ENCODE results near the gene USH2A. TPM values are rescaled to one million over a fixed set of nuclear protein-coding genes. Genes with fewer than 3 reads are reported as not detected.

The USH2A gene
- total and polyA plus RNA-seq, 11 donors, result 0.03 to 4.7 (median 1.7) TPM

DNA sequence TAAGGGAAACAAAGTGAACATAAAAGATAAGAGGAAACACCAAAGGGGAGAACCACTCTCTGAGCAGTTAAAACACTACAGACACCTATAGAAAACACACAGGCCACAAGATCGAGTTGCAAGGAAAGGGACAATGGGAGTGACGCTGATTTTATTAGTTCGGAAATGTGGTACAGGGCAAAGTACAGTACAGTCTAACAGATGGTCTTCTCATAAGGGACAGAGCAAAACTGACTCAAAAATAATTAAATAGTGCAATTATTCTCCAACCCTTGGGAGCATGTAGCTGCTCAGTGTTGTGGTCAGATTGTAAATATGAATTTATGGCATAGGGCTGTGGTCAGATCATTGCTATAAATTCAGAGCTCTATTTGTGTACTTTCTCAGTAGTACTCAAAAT lies 352.0 kb downstream of the USH2A start:
- H3K4me1 ChIP-seq, result no peaks in the 10 kb centered on the region
- H3K4me3 ChIP-seq, result no peak overlapping the region
- DNase-seq (no peak), ATAC-seq (no peak)
- no peak overlapping the region for H3K27ac ChIP-seq
- WGBS, 4 donors, result 78 to 86% (median 82%) methylated on average over 3 of the region's 3 CpGs
- intact Hi-C loops (cut with DNase I), result no loop called here
- H3K36me3 ChIP-seq, result no peaks in the 10 kb centered on the region
- no peaks in the 10 kb centered on the region for H3K27me3 ChIP-seq
- TF ChIP-seq POLR2A (IDR thresholded peaks at IDR 0.05), result no peak
- TF ChIP-seq, protein P1, sequence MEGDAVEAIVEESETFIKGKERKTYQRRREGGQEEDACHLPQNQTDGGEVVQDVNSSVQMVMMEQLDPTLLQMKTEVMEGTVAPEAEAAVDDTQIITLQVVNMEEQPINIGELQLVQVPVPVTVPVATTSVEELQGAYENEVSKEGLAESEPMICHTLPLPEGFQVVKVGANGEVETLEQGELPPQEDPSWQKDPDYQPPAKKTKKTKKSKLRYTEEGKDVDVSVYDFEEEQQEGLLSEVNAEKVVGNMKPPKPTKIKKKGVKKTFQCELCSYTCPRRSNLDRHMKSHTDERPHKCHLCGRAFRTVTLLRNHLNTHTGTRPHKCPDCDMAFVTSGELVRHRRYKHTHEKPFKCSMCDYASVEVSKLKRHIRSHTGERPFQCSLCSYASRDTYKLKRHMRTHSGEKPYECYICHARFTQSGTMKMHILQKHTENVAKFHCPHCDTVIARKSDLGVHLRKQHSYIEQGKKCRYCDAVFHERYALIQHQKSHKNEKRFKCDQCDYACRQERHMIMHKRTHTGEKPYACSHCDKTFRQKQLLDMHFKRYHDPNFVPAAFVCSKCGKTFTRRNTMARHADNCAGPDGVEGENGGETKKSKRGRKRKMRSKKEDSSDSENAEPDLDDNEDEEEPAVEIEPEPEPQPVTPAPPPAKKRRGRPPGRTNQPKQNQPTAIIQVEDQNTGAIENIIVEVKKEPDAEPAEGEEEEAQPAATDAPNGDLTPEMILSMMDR (IDR thresholded peaks at IDR 0.05), result no peak
- no peaks in the 10 kb centered on the region for H3K9me3 ChIP-seq

DNA sequence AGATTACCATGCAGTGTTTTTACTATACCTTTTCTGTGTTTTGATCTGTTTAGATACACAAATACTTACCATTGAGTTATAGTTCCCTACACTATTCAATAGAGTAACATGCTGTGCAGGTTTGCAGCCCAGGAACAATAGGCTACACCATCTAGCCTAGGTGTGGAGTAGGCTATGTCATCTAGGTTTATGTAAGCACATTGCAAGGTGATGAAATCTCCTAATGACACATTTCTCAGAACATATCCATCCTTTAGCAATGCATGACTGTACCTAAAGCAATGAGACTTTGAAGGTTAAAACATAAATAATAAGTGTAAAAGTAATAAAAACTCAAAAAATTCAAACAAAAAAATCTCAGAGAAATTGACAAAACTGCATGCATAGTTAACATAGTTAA lies 358.6 kb downstream of the USH2A start:
- H3K4me3 ChIP-seq, result no peak overlapping the region
- ATAC-seq (no peak), DNase-seq (no peak)
- no peaks in the 10 kb centered on the region for H3K9me3 ChIP-seq
- no peak overlapping the region for H3K27ac ChIP-seq
- H3K36me3 ChIP-seq, result no peaks in the 10 kb centered on the region
- TF ChIP-seq, protein P1 (IDR thresholded peaks at IDR 0.05), result no peak
- no peak for TF ChIP-seq POLR2A (IDR thresholded peaks at IDR 0.05)
- H3K4me1 ChIP-seq, result no peaks in the 10 kb centered on the region
- no peaks in the 10 kb centered on the region for H3K27me3 ChIP-seq
- intact Hi-C loops (cut with DNase I), result no loop called here

DNA sequence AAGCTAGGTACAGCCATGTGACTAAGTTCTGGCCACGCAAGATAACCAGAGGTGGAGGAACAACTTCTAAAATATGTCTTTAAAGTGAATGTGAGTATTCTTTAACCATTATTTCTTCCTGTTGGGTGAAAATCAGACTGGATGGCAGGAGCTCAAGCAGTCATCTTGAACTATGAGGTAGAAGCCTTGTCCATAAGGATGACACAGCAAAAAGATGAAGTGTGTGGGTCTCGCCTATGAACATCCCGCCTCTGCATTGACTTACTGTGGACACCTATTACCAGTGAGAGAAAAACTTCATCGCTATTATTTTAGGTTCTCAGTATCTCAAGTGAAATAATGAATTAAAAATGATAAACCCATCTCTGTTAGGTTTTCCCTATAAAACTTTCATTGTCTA lies 365.3 kb downstream of the USH2A start:
- H3K27me3 ChIP-seq, result no peaks in the 10 kb centered on the region
- H3K4me1 ChIP-seq, result no peaks in the 10 kb centered on the region
- no peak overlapping the region for H3K4me3 ChIP-seq
- ATAC-seq (no peak), DNase-seq (no peak)
- intact Hi-C loops (cut with DNase I), result no loop called here
- 93 to 97% (median 95%) methylated on average over 4 of the region's 4 CpGs for WGBS, 4 donors
- H3K9me3 ChIP-seq, result no peaks in the 10 kb centered on the region
- no peaks in the 10 kb centered on the region for H3K36me3 ChIP-seq
- TF ChIP-seq POLR2A (IDR thresholded peaks at IDR 0.05), result no peak
- TF ChIP-seq, protein P1 (IDR thresholded peaks at IDR 0.05), result no peak
- H3K27ac ChIP-seq, result no peak overlapping the region

DNA sequence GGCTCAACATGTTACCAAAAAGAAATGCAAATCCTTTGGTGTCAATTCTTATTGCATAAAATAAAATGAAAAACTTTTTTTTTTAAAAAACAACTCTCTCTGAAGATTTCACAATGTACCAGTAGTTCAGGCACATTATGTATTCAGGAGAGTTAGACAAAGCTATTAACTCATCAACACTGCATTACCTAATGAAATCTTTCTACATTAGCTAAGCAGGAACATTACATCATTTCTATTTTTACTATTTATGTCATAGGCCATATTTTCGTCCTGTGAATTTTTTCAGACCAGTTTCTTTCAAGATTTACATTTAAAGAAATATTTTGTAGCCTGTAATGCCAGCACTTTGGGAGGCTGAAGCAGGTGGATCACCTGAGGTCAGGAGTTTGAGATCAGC lies 366.2 kb downstream of the USH2A start:
- TF ChIP-seq, protein P1 (IDR thresholded peaks at IDR 0.05), result no peak
- TF ChIP-seq POLR2A (IDR thresholded peaks at IDR 0.05), result no peak

More for the DNA sequence above, 366.2 kb downstream of the USH2A start:
- H3K27ac ChIP-seq, result no peak overlapping the region
- H3K4me3 ChIP-seq, result no peak overlapping the region
- no peaks in the 10 kb centered on the region for H3K9me3 ChIP-seq
- H3K36me3 ChIP-seq, result no peaks in the 10 kb centered on the region
- WGBS, 4 donors, result 2 to 15% (median 4%) methylated on average over 1 of the region's 1 CpG
- DNase-seq, result no peak
- intact Hi-C loops (cut with DNase I), result no loop called here
- H3K4me1 ChIP-seq, result no peaks in the 10 kb centered on the region
- no peak for ATAC-seq
- no peaks in the 10 kb centered on the region for H3K27me3 ChIP-seq
